IMR-90 (cell line): ENCODE results near the gene ITSN1. TPM values are rescaled to one million over a fixed set of nuclear protein-coding genes. Genes with fewer than 3 reads are reported as not detected.
"Not testable (repeated sequence)": the region's sequence is repeated elsewhere in the genome, so short reads cannot be mapped to it uniquely, and the experiment has no call there.

Experiments used
- ATAC-seq: fragments of 200-7000 bp; cut with Tn5 transposase; 2 replicates; pipeline ENCODE4 v1.9.1; 2020; ENCODE audit warnings: low read depth, mild to moderate bottlenecking, moderate library complexity
- BruUV-seq: library from RNA; stranded (reverse); fragments of 400-500 nt; replicated peaks from 2 replicates; lab custom pipeline; 2021; lab: Mats Ljungman, UMichigan
- CTCF ChIA-PET: fragments of 300-600 bp; formaldehyde crosslinking; extraction: SDS; loops from one replicate; lab custom pipeline; 2021; ENCODE audit warnings: antibody characterized with exemption; lab: Yijun Ruan, JAX
- POLR2A ChIA-PET: fragments of 300-600 bp; sonication (Branson Sonifier 250); formaldehyde crosslinking; loops from one replicate; lab custom pipeline; 2022; ENCODE audit warnings: antibody characterized with exemption; ENCODE audit not compliant: unreplicated experiment; lab: Charles Lee
- DNase-seq: peaks from one replicate; pipeline ENCODE4 v3.0.0; 2013
- H2AFZ ChIP-seq: replicated peaks from 2 replicates; pipeline ENCODE3; 2013; ENCODE audit warnings: low read length, mild to moderate bottlenecking; ENCODE audit not compliant: poor library complexity
- H2AK5ac ChIP-seq: 2 replicates; pipeline ENCODE4 v1.6.1; 2013; ENCODE audit warnings: low read depth, low read length, inconsistent platforms
- H2AK9ac ChIP-seq: replicated peaks from 2 replicates; pipeline ENCODE3; 2013; ENCODE audit warnings: mild to moderate bottlenecking, low read depth, low read length, moderate library complexity; ENCODE audit not compliant: poor library complexity
- H2BK120ac ChIP-seq: 2 replicates; pipeline ENCODE4 v1.6.1; 2013; ENCODE audit warnings: low read depth, low read length, inconsistent platforms
- H2BK15ac ChIP-seq: 3 replicates; pipeline ENCODE4 v1.6.1; 2013; ENCODE audit warnings: low read depth, low read length, inconsistent platforms
- H2BK20ac ChIP-seq: 2 replicates; pipeline ENCODE4 v1.6.1; 2013; ENCODE audit warnings: low read depth, mild to moderate bottlenecking, inconsistent platforms, low read length, moderate library complexity
- H2BK5ac ChIP-seq: 2 replicates; pipeline ENCODE4 v1.6.1; 2013; ENCODE audit warnings: mild to moderate bottlenecking, low read depth, low read length, inconsistent platforms; ENCODE audit not compliant: poor library complexity, severe bottlenecking
- H3K14ac ChIP-seq: replicated peaks from 2 replicates; pipeline ENCODE4 v1.6.1; 2013; ENCODE audit warnings: low read depth, low read length, inconsistent platforms
- H3K18ac ChIP-seq: 2 replicates; pipeline ENCODE4 v1.6.1; 2013; ENCODE audit warnings: low read depth, low read length, control low read depth
- H3K23ac ChIP-seq: 2 replicates; pipeline ENCODE4 v1.6.1; 2013; ENCODE audit warnings: low read depth, low read length, inconsistent platforms
- H3K27ac ChIP-seq: 2 replicates; pipeline ENCODE4 v1.5.1; 2013; ENCODE audit warnings: mild to moderate bottlenecking, control low read depth, low read length; ENCODE audit not compliant: insufficient read depth
- H3K27me3 ChIP-seq: 2 replicates; pipeline ENCODE4 v1.6.1; 2013; ENCODE audit warnings: low read length; ENCODE audit not compliant: control insufficient read depth, insufficient read depth
- H3K36me3 ChIP-seq: 2 replicates; pipeline ENCODE4 v1.6.1; 2013; ENCODE audit warnings: low read length, mixed read lengths; ENCODE audit not compliant: control insufficient read depth, insufficient read depth
- H3K4ac ChIP-seq: 2 replicates; pipeline ENCODE4 v1.6.1; 2013; ENCODE audit warnings: low read depth, low read length, inconsistent platforms
- H3K4me1 ChIP-seq: 2 replicates; pipeline ENCODE4 v1.6.1; 2013; ENCODE audit warnings: low read length, mixed read lengths; ENCODE audit not compliant: control insufficient read depth, insufficient read depth
- H3K4me2 ChIP-seq: 2 replicates; pipeline ENCODE4 v1.6.1; 2013; ENCODE audit warnings: low read depth, mild to moderate bottlenecking, control low read depth, low read length, moderate library complexity
- H3K4me3 ChIP-seq: 2 replicates; pipeline ENCODE4 v1.5.1; 2013; ENCODE audit warnings: low read depth, mild to moderate bottlenecking, control low read depth, low read length, moderate library complexity; ENCODE audit not compliant: insufficient read depth
- H3K56ac ChIP-seq: 2 replicates; pipeline ENCODE4 v1.6.1; 2013; ENCODE audit warnings: low read length, inconsistent platforms; ENCODE audit not compliant: insufficient read depth; ENCODE audit errors: extremely low read depth
- H3K79me1 ChIP-seq, 2 experiments: 2 replicates each; pipeline ENCODE4 v1.6.1; 2013; ENCODE audit warnings: low read length in 2 of 2, inconsistent platforms in 1 of 2, low read depth in 1 of 2
- H3K9ac ChIP-seq: 2 replicates; pipeline ENCODE4 v1.6.1; 2013; ENCODE audit warnings: low read depth, low read length, control low read depth
- H3K9me1 ChIP-seq: 2 replicates; pipeline ENCODE4 v1.6.1; 2013; ENCODE audit warnings: low read length, inconsistent platforms; ENCODE audit not compliant: insufficient read depth
- H3K9me3 ChIP-seq: 2 replicates; pipeline ENCODE4 v1.6.1; 2013; ENCODE audit warnings: low read length; ENCODE audit not compliant: control insufficient read depth, insufficient read depth
- H4K20me1 ChIP-seq: 2 replicates; pipeline ENCODE4 v1.6.1; 2013; ENCODE audit warnings: low read length, inconsistent platforms; ENCODE audit not compliant: insufficient read depth
- H4K5ac ChIP-seq: 2 replicates; pipeline ENCODE4 v1.6.1; 2013; ENCODE audit warnings: mild to moderate bottlenecking, low read depth, low read length, control low read depth
- H4K8ac ChIP-seq, 2 experiments: 2 replicates each; pipeline ENCODE4 v1.6.1; 2013; ENCODE audit warnings: low read depth in 2 of 2, low read length in 2 of 2, control low read depth in 1 of 2, inconsistent platforms in 1 of 2
- H4K91ac ChIP-seq: 2 replicates; pipeline ENCODE4 v1.6.1; 2013; ENCODE audit warnings: low read depth, low read length, inconsistent platforms; ENCODE audit not compliant: insufficient read depth
- BHLHE40 ChIP-seq: fragments of 150-350 bp; IDR thresholded peaks from 2 replicates; pipeline ENCODE4 v1.6.1; 2016; ENCODE audit warnings: mild to moderate bottlenecking, low read depth, low read length
- POLR2A ChIP-seq: IDR thresholded peaks from 2 replicates; pipeline ENCODE4 v1.6.1; 2012; ENCODE audit warnings: mild to moderate bottlenecking, low read depth, low read length
- RAD21 ChIP-seq: IDR thresholded peaks from 2 replicates; pipeline ENCODE4 v1.6.1; 2012; ENCODE audit warnings: low read length, improper control_type of control experiment
- WGBS, 2 experiments: methylation state at CpG; one replicate each; pipeline versions ENCODE4 v1.1.5 to v1.1.7; 2013; ENCODE audit warnings: missing lambda C conversion rate in 2 of 2; ENCODE audit not compliant: insufficient read length in 1 of 2; ENCODE audit errors: extremely low coverage in 2 of 2; 5-methylcytosine and 5-hydroxymethylcytosine counted together
- dilution Hi-C: fragments of 300-500 bp; cut with HindIII; formaldehyde crosslinking; loops from one replicate; pipeline ENCODE4 v1.14.3; 2018; ENCODE audit warnings: low sequenced_read_pairs; ENCODE audit not compliant: unreplicated experiment
- in situ Hi-C: fragments of 300-500 bp; cut with MboI; formaldehyde crosslinking; loops from 3 replicates; pipeline ENCODE4 v1.14.3; 2019; ENCODE audit warnings: low sequenced_read_pairs, inconsistent platforms, mixed read lengths
- intact Hi-C: fragments of 100-400 bp; cut with micrococcal nuclease; formaldehyde crosslinking; loops from 2 replicates; pipeline ENCODE4 v1.10.0; 2022
- polyA plus RNA-seq, 3 experiments: library from polyadenylated mRNA; depleted of rRNA; stranded (reverse); fragments of >200 nt; gene quantifications; 2 replicates each; pipeline ENCODE4 v1.2.3, GENCODE V29; 2012; ENCODE audit warnings: low replicate concordance in 1 of 3
- total RNA-seq: library from RNA; depleted of rRNA; stranded (reverse); fragments of >200 nt; gene quantifications from 2 replicates; pipeline ENCODE4 v1.2.3, GENCODE V29; 2012

Gene ITSN1
- total and polyA plus RNA-seq, 2 of the 4 experiments (the other 2 are of a cell fraction) = 45.4 to 62.0 TPM

GRCh38 chr21:33866826-33867225 lies 224.5 kb downstream of the ITSN1 start:
- Histone ChIP-seq H3K4me1 (peaks cover 2% of the 10 kb centered on the region; the same call in 1 of the 2 replicates), H3K4me3 (no peak overlapping the region), H3K18ac (no peak overlapping the region), H3K14ac (no peak overlapping the region), H3K56ac (no peak overlapping the region), H4K5ac (no peak overlapping the region), H3K4me2 (no peak overlapping the region), H4K91ac (no peak overlapping the region), H3K27ac (no peak overlapping the region), H3K79me1 (no peaks in the 10 kb centered on the region), H2AFZ (no peak overlapping the region), H3K36me3 (no peaks in the 10 kb centered on the region), H2BK15ac (no peak overlapping the region), H2AK5ac (no peak overlapping the region), H3K4ac (no peak overlapping the region), H3K27me3 (peaks cover 7% of the 10 kb centered on the region), H3K9me1 (no peaks in the 10 kb centered on the region), H2BK20ac (no peak overlapping the region), H2BK120ac (no peak overlapping the region), H3K23ac (no peak overlapping the region), H3K9ac (no peak overlapping the region), H4K20me1 (no peaks in the 10 kb centered on the region), H2AK9ac (no peak overlapping the region), H2BK5ac (no peak overlapping the region), H3K9me3 (no peaks in the 10 kb centered on the region), H4K8ac (no peak overlapping the region)
- in situ Hi-C loops = no loop called here
- 50% methylated on average over 1 of the region's 2 CpGs; no CpG with 5 or more reads in 1 of the 2 experiments for WGBS, 2 experiments
- DNase-seq (peak; percentile 60), ATAC-seq (peak; percentile 87)
- TF ChIP-seq RAD21 (no peak), POLR2A (no peak), BHLHE40 (no peak)
- ChIA-PET POLR2A (no interaction called here), CTCF (no interaction called here)
- no TSS peak for BruUV-seq
- intact Hi-C loops = no loop called here
- dilution Hi-C loops = no loop called here

GRCh38 chr21:33867868-33868267 lies 225.6 kb downstream of the ITSN1 start:
- H4K20me1 ChIP-seq, H3K4ac ChIP-seq, H2AFZ ChIP-seq, in situ Hi-C loops, H3K4me2 ChIP-seq, H4K91ac ChIP-seq, H3K9ac ChIP-seq, H3K79me1 ChIP-seq, BruUV-seq, ATAC-seq, H3K9me3 ChIP-seq, H3K14ac ChIP-seq, intact Hi-C loops, DNase-seq, H2BK20ac ChIP-seq, H3K4me1 ChIP-seq, H4K8ac ChIP-seq, H3K9me1 ChIP-seq, H2AK5ac ChIP-seq, H3K56ac ChIP-seq, H3K23ac ChIP-seq, H4K5ac ChIP-seq, H2BK5ac ChIP-seq, H2BK15ac ChIP-seq, H2AK9ac ChIP-seq, CTCF ChIA-PET, dilution Hi-C loops, POLR2A ChIA-PET, H3K4me3 ChIP-seq, H2BK120ac ChIP-seq, H3K27ac ChIP-seq, H3K27me3 ChIP-seq, H3K18ac ChIP-seq, H3K36me3 ChIP-seq: not testable (repeated sequence)
- no CpG with 5 or more reads among the region's 13 CpGs for WGBS, 2 experiments
